HK-2 (cell line): ENCODE results near the gene ADCYAP1.
"Not testable (repeated sequence)": the region's sequence is repeated elsewhere in the genome, so short reads cannot be mapped to it uniquely, and the experiment has no call there.

Source experiments
- DNase-seq: peaks from one replicate; pipeline ENCODE4 v3.0.0-alpha.2; 2018; ENCODE audit not compliant: unreplicated experiment

Gene ADCYAP1

GRCh38 chr18:904218-905090 is at the start of gene ADCYAP1:
Gene ADCYAP1 (plus strand): TSS chr18:904871. CDS start chr18:905387, 516 bp downstream.
- DNase-seq, result no peak

DNA sequence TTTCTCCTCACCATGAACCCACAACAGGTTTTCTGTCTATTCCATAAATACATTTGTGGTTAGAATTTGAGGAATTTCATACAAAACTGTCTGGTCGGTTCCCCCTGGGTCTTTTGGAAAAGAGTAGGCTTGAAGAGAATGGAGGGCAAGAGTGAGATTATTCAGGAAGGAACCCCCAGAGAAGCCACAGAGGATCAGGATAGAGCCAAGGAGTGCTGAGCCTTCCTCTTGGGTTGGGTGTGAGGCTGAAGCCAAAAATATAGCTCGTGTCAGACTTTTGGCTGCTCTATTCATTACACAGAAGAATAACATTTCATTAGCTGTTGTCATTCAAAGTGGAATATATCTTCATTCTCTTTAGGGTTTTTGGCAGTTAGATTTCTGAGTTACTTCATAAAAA is 46.7 kb upstream of the ADCYAP1 start:
- no peak for DNase-seq

GRCh38 chr18:864872-865273 is 39.8 kb upstream of the ADCYAP1 start:
- peak; percentile 48 for DNase-seq

DNA sequence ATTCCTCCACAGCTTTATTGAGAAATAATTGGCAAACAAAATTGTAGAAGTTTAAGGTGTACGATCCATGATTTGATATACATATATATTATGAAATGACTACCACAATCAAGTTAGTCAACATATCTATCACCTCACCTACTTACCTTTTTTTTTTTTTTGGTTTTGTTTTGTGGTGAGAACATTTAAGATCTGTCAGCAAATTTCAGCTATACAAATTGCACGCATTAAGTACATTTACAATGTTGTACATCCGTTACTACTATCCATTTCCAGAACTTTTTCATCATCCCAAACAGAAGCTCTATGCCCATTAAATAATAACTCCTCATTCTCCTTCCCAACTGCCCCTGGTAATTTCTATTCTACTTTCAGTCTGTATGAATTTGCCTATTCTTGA is 37.4 kb upstream of the ADCYAP1 start:
- DNase-seq, result no peak

- not testable (repeated sequence) for DNase-seq
Measured at GRCh38 chr18:873426-873825, 31.2 kb upstream of the ADCYAP1 start.

DNA sequence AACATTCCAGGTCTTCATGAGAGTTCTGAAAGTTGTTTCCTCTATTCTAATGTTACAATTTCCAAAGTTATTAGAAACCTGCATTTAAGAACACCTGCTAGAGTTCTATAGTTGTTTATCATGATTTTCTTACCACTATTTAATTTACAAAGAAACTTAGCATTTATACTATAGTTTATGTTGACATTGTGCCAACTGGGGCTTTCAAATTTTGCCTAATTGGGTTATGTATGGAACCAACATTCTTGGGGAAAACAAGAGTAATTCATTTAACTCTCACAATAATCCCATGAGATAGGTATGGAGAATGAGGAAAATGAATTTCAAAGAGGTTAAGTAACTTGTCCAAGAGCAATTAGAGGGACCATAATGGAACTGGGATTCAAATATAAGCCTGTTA is 28.8 kb upstream of the ADCYAP1 start:
- no peak for DNase-seq

- DNase-seq, result no peak
Measured at GRCh38 chr18:877238-877637, 27.4 kb upstream of the ADCYAP1 start.

GRCh38 chr18:886076-886475 is 18.6 kb upstream of the ADCYAP1 start:
- no peak for DNase-seq

GRCh38 chr18:887716-888115 is 17.0 kb upstream of the ADCYAP1 start:
- no peak for DNase-seq

- DNase-seq, result no peak
Measured at GRCh38 chr18:892316-892715, 12.4 kb upstream of the ADCYAP1 start.

- no peak for DNase-seq
Measured at GRCh38 chr18:896315-896714, 8.4 kb upstream of the ADCYAP1 start.

DNA sequence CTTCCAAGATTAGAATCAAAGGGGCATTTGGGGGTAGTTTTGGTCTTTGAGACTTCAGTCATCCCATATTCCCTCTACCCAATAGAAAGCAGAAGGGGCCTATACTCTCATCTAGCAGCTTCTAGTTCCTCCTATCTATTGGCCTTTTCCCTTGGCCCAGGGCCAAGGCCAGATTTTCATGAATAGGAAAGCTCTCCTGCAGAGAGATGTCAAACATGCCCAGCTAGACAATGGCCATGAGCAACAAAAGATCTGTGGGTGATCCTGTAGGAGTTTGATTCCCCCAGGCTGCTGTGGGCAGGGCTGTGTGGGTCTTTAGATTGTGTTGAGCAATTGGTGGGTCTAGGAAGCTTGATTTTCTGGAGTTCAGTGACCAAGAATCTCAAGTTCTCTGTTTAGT is 2.9 kb upstream of the ADCYAP1 start:
- no peak for DNase-seq

GRCh38 chr18:902229-902628 is 2.4 kb upstream of the ADCYAP1 start:
- DNase-seq, result no peak

DNA sequence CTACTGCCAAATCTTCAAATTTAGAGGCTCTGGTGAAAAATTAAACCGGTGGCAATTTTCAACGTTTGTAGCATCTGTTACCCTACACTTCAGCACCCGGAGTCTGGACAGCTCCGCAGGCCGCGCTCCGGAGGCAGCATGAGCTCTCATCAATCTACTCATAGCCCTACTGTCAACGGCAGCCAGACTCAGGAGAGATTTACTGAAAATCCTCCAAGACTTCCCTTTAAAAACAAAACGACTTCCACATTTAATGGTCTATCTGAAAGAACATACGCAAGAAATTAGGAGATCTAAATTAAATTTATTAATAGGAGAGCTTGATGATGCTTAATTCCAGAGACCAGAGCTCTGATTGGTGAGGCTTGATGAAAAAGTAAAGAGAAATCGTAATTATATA is 970 bp upstream of the ADCYAP1 start:
- DNase-seq, result peak; percentile 22

- DNase-seq, result no peak
Measured at GRCh38 chr18:905307-905947, 756 bp downstream of the ADCYAP1 start.

DNA sequence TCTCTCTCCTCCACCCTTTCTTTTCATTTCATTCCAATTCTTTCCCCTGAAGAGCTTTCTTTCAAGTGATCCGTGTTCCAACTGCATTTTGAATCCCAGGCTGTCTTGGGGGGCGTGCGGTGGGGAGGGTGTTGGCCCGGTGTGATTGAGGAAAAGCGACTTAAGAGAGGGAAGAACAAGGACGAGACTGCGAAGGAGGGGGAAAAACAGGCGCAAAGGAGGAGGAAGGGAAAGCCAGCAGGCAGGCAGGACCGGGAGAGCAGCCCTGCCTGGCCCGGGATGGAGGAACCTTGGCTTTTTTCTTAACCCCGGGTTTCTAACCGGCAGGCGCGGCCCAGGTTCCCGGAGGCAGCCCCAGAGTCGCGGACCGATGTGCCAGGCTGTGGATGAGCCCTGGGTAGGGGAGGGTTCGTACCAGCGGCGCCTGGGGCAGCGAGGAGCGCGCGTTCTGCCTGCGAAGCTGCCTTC is 1.3 kb downstream of the ADCYAP1 start:
- DNase-seq, result no peak

DNA sequence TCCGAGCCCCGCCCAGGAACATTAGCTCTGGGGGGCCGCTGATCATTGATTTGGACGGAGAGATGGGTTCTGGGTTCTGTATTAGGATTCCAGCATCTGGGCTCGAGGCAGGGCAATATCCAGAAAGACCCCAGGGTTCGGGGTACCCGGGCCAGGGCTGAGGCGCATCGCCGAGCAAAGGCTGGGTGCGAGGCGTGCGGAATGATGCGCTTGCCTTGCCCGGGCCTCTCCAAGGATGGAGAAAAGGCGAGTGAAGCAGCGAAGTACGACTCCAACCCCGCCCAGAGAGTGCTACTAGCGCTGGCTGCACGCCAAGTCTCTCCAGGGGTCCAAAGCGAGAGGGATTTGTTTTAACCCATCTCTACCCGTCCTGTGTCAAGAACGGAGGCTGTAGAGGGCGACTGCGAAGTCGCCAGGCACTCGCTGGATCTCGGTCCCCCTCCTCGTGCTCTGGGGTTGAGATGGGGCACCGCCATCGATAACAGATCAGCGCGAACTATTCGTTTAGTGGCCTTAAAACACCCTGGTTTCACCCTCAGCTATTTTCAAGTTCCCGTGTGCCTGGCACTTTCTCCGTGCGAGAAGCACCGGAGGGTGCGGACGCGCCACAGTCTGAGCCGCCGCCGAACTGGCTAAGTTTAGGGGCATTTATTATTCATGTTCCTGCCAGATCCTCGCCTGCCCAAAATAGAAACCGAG is 1.9 kb downstream of the ADCYAP1 start:
- no peak for DNase-seq

GRCh38 chr18:907115-907884 is 2.6 kb downstream of the ADCYAP1 start:
- no peak for DNase-seq

DNA sequence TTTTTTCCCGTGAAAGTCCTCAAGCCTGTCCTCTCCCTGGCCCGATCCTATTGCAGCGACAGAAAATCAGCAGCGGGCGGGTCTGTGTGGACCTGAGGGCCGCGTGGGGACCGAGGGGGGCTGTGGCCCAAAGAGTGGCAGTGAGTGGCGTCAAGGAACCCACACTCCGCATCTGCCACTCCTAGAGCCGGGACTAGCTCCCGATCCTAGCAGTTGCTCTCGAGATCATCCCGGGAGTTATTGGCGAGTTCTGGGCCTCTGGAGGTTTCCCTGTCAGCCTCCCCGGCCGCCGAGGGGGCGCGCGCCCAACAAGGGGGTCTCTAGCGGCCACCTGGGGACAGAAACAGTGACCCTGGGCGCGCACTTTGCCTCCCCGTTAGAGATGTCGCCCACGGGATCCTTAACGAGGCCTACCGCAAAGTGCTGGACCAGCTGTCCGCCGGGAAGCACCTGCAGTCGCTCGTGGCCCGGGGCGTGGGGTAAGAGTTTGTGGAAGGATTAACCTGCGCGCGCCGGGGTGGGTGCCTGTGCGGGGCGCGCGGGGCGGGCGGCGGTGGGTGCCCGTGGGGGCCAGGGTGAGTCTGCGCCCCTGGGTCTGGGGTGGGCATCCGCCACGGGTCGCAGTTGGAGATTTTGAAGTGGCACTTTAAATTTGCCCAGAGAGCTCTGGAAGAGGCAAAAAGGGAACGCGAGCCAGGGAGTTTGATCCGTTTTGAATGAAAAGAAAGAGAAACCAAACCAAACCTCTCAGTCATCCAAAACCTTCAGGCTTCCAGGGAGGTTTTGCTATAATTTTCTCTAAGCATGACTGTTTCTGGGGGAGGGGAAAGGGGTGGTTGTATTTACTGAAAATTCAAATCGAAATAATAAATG is 3.5 kb downstream of the ADCYAP1 start:
- DNase-seq, result no peak

GRCh38 chr18:908758-909724 is 4.4 kb downstream of the ADCYAP1 start:
- no peak for DNase-seq
